ENCODE measurements around the gene MSRB3. TPM values are rescaled to one million over a fixed set of nuclear protein-coding genes. Genes with fewer than 3 reads are reported as not detected.

The MSRB3 gene
- total RNA-seq, 1 donor from 2014 or later, result 77.3 TPM

DNA sequence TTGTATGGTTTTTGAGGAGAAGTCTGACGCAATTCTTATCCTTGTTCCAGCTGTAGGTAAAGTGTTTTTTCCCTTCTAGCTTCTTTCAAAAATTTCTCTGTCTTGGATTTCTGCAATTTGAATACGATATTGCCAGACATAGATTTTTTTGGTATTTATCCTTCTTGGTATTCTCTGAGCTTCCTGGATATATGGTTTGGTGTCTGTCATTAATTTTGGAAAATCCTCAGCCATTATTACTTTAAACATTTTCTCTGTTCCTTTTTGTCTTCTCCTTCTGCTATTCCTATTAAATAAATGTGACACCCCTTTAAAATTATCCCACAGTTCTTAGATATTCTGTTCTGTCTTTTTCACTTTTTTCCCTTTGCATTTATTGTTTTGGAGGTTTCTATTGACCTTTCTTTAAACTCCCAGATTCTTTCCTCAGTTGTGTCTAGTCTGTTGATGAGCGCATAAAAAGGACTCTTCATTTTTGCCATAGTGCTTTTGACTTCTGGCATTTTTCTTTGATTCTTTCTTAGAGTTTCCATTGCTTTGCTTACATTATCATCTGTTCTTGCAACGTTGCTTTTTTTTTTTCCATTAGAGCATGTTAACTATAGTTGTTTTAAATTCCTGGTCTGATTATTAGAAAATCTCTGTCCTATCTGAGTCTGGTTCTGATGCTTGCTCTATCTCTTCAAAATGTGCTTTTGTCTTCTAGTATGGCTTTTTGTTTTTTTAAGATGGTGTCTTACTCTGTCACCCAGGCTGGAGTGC, 129.1 kb downstream of the MSRB3 start:
- Mint-ChIP-seq H3K9me3 (ENCODE audit: unreplicated experiment) (peaks cover 8% of the 10 kb centered on the region), H3K27me3 (ENCODE audit: unreplicated experiment) (no peaks in the 10 kb centered on the region), H3K4me3 (ENCODE audit: unreplicated experiment) (no peak overlapping the region), H3K4me1 (ENCODE audit: unreplicated experiment) (peaks cover 4% of the 10 kb centered on the region), H3K36me3 (ENCODE audit: unreplicated experiment) (peaks cover 25% of the 10 kb centered on the region), H3K27ac (ENCODE audit: unreplicated experiment) (no peak overlapping the region)
- no peak for DNase-seq (ENCODE audit: extremely low spot score, unreplicated experiment)
- TF ChIP-seq, protein P1, sequence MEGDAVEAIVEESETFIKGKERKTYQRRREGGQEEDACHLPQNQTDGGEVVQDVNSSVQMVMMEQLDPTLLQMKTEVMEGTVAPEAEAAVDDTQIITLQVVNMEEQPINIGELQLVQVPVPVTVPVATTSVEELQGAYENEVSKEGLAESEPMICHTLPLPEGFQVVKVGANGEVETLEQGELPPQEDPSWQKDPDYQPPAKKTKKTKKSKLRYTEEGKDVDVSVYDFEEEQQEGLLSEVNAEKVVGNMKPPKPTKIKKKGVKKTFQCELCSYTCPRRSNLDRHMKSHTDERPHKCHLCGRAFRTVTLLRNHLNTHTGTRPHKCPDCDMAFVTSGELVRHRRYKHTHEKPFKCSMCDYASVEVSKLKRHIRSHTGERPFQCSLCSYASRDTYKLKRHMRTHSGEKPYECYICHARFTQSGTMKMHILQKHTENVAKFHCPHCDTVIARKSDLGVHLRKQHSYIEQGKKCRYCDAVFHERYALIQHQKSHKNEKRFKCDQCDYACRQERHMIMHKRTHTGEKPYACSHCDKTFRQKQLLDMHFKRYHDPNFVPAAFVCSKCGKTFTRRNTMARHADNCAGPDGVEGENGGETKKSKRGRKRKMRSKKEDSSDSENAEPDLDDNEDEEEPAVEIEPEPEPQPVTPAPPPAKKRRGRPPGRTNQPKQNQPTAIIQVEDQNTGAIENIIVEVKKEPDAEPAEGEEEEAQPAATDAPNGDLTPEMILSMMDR (IDR thresholded peaks at IDR 0.05), result no peak

GRCh38 chr12:65408441-65408840, 130.0 kb downstream of the MSRB3 start:
- peaks cover 8% of the 10 kb centered on the region for H3K9me3 Mint-ChIP-seq (ENCODE audit: unreplicated experiment)

DNA sequence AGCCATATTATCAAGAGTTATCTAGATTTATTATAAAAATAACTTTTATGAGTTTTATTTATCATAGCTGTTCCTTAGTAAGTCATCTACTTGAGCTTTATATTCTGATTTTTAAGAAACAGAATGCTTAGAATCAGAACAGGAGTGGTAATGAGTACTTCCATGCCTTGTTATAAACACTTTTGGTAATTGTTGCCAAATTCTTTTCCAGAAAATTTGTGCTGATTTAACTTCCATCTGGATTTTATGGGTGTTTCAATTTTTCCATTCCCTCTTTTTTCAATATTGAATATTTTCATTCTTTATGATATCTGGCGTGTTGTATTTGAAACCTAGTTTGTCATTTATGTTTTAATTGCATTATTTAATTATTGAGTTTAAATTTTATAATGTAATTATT, 131.2 kb downstream of the MSRB3 start:
- no peak for DNase-seq (ENCODE audit: extremely low spot score, unreplicated experiment)
- TF ChIP-seq, protein P1 (IDR thresholded peaks at IDR 0.05), result no peak
- H3K27me3 Mint-ChIP-seq (ENCODE audit: unreplicated experiment), result no peaks in the 10 kb centered on the region
- H3K9me3 Mint-ChIP-seq (ENCODE audit: unreplicated experiment), result peaks cover 8% of the 10 kb centered on the region
- no peak overlapping the region for H3K4me3 Mint-ChIP-seq (ENCODE audit: unreplicated experiment)
- peaks cover 4% of the 10 kb centered on the region for H3K4me1 Mint-ChIP-seq (ENCODE audit: unreplicated experiment)
- H3K36me3 Mint-ChIP-seq (ENCODE audit: unreplicated experiment), result peaks cover 30% of the 10 kb centered on the region
- no peak overlapping the region for H3K27ac Mint-ChIP-seq (ENCODE audit: unreplicated experiment)

More at GRCh38 chr12:65408441-65408840, 130.0 kb downstream of the MSRB3 start:
- Mint-ChIP-seq H3K4me1 (ENCODE audit: unreplicated experiment) (peaks cover 4% of the 10 kb centered on the region), H3K27ac (ENCODE audit: unreplicated experiment) (no peak overlapping the region), H3K4me3 (ENCODE audit: unreplicated experiment) (no peak overlapping the region), H3K36me3 (ENCODE audit: unreplicated experiment) (peaks cover 29% of the 10 kb centered on the region), H3K27me3 (ENCODE audit: unreplicated experiment) (no peaks in the 10 kb centered on the region)
- TF ChIP-seq, protein P1 (IDR thresholded peaks at IDR 0.05), result no peak
- no peak for DNase-seq (ENCODE audit: extremely low spot score, unreplicated experiment)

DNA sequence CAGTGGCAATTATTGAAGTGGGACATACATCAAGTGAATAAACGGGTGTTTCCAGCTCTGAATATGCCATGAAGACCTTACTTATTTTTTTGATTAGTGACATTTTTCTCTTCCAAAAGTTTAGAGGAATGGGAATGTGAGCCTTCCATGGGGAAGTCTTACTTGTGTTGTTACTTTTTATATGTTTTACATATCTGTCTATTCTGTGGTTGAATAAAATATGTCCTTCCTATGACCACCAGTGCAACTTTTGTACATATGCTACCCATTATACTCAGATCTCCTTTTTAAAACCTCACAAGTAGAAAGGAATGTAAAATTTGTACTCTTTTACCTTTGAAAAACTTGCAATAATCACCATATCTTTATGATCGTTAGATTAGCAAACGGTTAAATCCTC, 132.7 kb downstream of the MSRB3 start:
- H3K9me3 Mint-ChIP-seq (ENCODE audit: unreplicated experiment), result peaks cover 8% of the 10 kb centered on the region
- no peaks in the 10 kb centered on the region for H3K27me3 Mint-ChIP-seq (ENCODE audit: unreplicated experiment)
- peaks cover 26% of the 10 kb centered on the region for H3K36me3 Mint-ChIP-seq (ENCODE audit: unreplicated experiment)
- TF ChIP-seq, protein P1 (IDR thresholded peaks at IDR 0.05), result no peak
- H3K27ac Mint-ChIP-seq (ENCODE audit: unreplicated experiment), result peak overlapping the region; percentile 54
- no peak for DNase-seq (ENCODE audit: extremely low spot score, unreplicated experiment)
- H3K4me3 Mint-ChIP-seq (ENCODE audit: unreplicated experiment), result no peak overlapping the region
- peaks cover 4% of the 10 kb centered on the region for H3K4me1 Mint-ChIP-seq (ENCODE audit: unreplicated experiment)

GRCh38 chr12:65414526-65414925, 136.0 kb downstream of the MSRB3 start:
- Mint-ChIP-seq H3K36me3 (ENCODE audit: unreplicated experiment) (peaks cover 24% of the 10 kb centered on the region), H3K9me3 (ENCODE audit: unreplicated experiment) (peaks cover 10% of the 10 kb centered on the region), H3K4me1 (ENCODE audit: unreplicated experiment) (peaks cover 4% of the 10 kb centered on the region), H3K4me3 (ENCODE audit: unreplicated experiment) (no peak overlapping the region), H3K27me3 (ENCODE audit: unreplicated experiment) (no peaks in the 10 kb centered on the region), H3K27ac (ENCODE audit: unreplicated experiment) (no peak overlapping the region)
- DNase-seq (ENCODE audit: extremely low spot score, unreplicated experiment), result no peak
- TF ChIP-seq, protein P1 (IDR thresholded peaks at IDR 0.05), result no peak
